CD4-positive, alpha-beta T cell treated with Interferon alpha-2 for 1 hour (primary cell): ENCODE results near the gene GALNT14.
A peak's percentile ranks its signal among the peaks of the same experiment; 100 is the strongest.

Source experiments
- DNase-seq, 2 donors: peaks; one replicate each; pipeline ENCODE4 v3.0.0-alpha.2; 2020 to 2022

The GALNT14 gene

DNA sequence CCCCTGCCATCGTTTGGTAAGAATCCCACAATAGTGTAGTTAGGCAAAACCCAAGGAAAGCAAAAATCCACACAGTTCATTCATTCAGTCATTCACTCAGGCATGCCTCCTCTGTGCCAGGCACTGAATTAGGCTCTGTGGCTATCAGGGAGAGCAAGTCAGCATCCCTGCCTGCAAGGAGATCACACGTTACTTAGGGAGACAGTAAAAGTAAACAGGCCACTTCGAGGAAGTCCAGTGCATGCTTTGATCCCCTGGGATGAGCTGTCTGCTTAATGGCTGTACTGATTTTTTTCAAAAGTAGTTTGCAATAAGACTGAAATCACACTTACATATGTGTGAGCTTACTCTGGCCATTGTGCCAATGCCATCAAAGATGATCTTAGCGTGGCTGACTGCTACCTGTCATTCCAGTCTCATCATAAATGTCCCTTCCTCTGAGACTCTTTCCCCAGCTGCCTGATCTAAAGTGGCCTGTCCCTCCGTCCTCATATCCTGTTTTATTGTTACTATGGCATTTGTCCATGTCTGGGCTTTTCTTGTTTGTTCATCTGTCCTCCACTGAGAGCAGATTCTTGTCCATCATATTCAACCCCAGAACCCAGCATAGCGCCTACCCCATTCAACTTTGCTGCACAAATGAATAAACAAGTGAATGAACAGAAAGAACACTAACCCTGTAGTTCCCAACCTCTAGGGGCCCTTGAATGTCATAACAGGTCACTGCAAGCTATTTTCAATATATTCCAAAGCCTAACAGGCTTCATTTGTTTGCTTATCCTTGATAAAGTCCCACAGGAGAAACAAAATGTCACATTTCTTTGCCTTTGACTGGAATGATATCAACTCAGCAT is 84.1 kb downstream of the GALNT14 start:
- no peak for DNase-seq

DNA sequence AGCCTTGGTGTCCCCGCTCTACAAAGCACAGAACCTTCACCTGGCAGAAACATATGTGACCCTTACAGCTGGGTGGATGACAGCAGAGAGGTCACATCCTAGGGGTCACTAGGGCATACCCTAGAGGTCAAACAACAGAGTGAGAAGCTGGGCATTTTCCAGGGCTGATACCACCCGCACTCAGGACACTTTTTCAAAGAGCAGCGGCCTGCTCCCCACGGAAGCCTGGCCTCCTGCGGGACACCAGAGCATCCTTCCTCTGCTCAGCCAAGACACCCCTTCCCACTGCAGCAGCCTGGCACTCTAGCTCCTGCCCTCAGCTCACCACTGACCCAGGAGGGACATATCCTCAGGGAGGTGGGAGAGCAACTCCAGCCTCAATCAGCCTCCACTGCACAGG is 86.0 kb downstream of the GALNT14 start:
- no peak for DNase-seq

DNA sequence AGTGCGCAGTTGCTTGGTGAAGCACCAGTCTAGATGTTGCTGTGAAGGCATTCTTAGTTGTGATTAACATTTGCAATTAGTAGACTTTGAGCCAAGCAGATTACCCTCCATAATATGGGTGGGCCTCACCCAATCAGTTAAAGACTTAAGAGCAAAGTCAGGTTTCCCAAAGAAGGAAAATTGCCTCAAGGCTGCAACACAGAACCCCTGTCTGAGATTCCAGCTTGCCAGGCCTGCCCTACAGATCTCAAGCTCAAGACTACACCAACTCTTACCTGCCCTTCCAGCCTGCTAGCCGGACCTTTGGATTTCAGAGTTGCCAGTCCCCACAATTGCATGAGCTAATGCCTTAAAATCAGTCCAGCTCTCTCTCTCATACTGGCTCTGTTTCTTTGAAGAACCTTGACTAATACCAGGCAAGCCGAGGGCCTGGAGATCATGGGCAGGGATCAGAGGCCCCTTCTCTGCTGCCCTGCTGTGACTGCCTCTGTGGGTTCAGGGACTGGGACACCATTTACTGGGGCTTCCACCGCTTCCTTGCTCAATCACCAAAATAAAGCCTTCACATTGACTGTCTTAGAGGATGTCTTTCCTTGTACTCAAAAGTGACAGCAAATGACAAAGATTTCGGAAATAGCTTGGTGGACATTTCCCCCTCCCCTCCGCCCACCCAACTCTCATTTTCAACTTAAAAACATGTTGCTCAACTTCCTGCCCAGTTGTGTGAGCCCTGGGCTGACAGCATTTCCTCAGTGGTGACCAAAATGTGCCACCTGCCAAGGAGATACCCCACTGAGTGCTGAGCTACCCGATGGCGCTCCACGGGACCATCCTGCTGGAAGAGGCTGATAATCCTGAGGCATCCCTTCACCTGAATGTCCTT is 86.7 kb downstream of the GALNT14 start:
- no peak for DNase-seq

DNA sequence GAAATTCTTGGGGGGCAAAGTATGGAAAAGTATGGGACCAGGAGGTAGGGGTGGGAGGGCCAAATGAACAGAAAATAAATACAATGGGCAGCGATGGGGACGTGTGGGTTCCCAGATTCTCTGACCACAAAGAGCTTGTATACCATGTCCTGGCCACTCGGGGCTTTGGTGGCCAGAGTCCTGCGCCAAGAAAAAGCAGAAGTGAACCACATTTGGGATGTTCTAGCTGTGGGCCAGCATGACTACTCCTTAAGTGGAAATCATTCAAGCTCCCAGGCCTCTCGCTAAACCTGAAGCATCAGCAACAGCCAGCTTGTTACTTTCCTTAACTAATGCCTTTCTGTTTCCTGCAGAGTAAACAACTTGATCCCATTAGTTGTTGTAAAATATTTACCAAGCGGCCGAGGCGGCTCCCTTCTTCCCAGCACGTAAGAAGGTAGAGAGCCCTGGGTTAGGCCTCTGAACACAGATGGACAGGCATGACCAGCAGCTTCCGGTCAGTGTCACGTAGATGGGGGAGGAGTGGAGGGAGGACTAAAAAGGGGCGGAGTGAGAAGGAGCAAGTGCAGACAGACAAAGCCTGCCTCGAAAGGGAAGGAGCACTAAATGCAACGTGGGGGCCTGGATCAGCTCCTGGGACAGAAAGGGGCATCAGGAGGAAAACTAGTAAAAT is 88.2 kb downstream of the GALNT14 start:
- DNase-seq: no peak

DNA sequence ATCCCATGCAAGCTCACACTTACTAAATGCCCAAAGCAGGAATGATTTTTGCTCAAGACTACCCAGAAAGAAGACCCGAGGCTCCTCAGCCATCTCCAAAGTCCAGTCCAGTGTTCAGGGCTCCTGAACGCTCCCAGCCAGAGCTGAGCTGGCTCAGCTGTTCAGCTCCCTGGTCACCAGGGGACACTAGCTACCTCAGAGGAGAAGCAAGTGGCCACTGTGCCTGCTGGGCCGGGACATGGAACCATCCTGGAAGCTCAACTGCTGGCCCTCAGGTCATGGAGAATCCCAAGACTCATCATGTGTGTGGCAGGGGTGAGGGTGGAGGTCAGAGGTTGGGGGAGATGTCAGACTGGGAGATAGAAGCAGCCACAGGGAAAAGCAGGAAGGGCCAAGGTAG is 89.0 kb downstream of the GALNT14 start:
- DNase-seq: no peak

DNA sequence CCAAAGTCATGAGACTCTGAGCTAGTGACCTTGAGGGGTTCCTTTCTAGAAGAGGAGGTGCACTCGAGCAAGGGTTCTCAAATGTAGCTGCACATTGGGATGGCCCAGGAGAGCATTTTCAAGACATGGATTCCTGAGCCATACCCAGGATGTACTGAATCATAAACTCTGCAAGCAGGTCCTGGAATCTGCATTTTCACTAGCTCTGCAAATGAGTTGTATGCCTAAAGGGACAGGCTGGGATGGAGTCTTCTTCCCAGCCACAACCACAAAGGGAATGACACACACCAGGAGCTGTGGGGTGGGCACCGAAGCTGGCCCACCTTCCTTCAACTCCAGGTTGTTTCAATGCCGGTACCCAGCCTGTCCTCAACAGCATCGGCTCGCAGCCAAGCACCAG is 90.6 kb downstream of the GALNT14 start:
- no peak for DNase-seq

DNA sequence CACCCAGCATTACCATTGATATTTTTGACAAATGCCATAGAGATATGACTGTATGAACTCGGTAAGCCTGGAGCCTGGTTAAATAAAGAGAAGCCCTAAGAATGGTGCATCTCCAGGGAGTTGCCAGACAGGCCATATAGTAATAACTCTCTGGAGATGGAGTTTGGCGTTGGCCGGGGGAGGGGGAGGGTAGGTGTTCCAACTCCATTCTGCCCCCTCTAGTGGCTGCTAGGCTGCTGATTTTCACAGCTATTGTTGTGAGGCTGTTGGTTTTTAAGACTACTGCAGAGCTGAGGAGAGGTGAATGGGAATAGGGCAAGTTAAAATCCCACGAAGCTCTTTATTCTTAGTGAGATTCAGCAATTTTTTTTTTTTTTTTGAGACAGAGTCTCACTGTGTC is 99.9 kb downstream of the GALNT14 start:
- DNase-seq: no peak

DNA sequence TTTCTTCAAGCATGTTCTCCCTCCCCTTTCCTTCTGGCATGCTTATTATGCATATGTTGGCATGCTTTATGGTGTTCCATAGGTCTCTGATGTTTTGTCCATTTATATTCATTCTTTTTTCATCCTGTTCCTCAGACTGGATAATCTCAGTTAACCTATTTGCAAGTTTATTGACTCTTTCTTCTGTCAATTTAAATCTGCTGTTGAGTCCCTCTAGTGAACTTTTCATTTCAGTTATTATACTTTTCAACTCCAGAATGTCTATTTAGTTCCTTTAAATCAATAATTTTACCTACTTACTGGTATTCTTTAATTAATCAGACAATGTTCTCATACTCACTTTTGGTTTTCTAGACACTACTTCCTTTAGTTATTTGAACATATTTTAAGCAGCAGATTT is 101.2 kb downstream of the GALNT14 start:
- no peak for DNase-seq

DNA sequence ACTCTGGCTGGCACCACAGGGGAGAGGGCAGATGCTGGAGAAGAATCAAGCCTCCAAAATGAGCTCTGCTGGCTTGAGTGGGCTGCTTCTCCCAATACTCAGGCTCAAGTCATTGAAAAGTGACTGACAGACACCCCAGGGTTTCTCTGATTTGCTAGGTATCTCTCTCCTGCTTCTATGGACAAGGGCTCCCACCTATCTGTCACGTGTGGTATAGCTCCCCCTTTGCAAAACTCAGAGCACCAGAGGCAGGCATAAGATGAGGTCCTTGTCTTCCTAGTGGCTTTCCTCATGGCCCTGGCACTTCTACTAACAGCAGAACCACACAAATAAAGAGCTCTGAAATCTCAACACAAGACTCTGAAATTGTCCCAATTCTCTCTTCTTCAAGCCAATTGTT is 105.2 kb downstream of the GALNT14 start:
- DNase-seq: no peak

DNA sequence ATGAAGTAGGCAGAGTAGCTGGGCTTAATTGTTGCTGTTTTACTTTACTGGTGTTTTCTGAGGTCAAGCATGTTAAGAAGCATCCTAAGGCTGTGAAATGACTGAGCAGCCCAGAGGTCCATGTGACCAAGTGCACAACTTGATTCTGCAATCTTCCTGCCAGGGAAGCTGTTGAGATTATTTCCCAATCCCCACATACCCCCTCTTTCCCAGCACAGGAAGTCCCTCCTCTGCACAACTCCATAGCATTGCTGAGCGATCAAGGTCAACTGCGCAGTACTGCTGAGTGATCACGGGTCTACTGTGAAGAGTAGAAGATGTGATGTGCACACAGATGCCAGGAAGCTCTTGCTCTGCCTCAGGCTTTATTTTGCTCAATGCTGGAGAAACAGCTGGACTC is 105.8 kb downstream of the GALNT14 start:
- DNase-seq: no peak

DNA sequence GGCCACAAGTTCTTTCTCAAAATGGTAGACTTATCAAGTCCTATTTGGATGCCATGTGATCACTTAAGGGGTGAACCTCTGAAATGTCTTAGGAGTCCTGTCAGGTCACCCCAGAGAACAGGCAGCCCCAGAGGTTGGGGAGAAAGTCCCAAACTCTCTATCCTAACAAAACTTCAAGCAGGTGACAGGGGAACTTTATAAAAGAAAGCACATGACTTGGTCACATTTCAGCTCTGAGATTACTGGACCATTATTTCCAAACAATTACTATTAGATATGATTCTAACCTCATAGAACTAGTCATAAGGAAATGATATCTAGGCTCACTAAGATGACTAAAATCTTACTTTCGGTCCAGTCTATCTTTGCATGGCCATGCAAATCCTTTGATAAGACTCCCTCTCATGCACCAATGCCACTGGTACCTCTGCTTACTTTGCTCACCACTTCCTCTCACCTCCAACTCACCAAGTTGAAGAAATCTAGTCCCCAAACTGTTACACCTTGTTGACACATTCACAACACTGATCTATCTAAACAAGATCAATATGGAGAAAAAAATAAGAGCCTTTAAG is 107.0 kb downstream of the GALNT14 start:
- DNase-seq: no peak

DNA sequence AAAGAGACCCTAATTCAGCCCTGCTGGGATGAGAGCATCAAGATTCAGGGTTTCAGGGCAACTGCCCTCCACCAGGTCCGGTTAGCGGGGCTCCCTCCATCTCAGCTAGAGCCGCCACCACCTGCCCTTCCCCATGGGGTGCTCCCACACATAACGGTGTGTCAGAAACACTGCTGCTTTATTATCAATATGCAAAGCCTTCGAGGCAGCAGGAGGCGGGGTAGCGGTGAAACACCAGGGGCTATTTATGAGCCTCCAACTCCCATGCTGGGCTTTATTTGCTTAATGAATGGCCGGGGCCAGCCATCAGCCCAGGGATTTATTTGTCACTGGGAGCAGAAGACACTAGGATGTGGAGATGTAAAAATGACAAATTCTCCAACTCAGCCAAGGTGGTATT is 109.8 kb downstream of the GALNT14 start:
- no peak for DNase-seq

DNA sequence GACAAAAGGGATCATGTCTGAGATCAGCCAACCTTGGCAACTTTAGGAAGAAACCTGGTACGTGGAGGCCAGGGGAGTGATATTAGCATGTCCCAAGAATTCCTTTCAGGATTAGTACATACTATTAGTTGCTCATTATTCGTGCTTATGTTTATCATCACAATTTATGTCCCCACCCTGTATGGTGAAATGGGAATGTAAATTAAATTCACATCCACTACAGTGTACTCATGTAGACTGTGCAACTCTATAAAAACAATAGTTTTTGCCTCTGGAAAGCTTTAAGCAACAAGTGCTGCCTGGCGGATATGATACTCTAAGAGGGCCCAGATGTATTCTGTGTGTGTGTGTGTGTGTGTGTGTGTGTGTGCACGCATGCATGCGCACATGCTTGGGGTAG is 110.7 kb downstream of the GALNT14 start:
- DNase-seq: no peak

DNA sequence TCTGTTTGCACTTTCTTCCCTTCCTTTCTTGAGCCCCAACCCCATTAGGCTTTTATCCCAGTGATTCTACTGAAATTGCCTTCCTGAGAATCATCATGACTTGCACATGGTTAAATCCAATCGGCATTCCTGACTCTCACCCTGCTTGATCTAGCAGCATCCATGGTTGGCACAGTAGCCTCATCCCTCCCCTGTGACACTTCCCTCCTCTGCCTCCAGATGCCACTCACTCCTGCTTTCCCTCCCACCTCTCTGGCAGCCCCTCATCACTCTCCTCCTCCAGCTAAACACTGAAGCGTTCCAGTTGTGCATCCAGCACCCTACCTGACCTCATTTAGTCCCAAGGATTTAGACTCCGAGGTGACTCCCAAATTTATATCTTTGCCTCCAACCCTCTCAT is 114.7 kb downstream of the GALNT14 start:
- DNase-seq: no peak

DNA sequence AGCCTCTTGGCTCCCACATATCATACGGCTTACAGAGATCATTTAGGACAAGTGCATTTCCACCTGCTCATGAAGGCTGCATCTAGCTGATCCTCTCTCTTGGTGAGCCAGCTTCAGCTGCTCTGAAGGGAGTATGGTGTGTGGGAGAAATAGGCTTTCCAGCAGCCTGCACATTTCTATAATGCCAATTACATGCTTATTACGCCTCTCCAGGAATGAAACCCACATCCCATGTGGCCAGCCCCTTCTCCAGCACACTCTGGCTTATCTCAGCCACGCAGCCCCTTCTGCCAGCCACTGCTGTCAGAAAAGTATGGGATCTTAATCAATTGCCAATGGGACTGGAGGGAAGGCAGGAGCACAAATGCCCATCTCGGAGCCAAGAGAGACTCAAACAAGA is 117.5 kb downstream of the GALNT14 start:
- DNase-seq: no peak

DNA sequence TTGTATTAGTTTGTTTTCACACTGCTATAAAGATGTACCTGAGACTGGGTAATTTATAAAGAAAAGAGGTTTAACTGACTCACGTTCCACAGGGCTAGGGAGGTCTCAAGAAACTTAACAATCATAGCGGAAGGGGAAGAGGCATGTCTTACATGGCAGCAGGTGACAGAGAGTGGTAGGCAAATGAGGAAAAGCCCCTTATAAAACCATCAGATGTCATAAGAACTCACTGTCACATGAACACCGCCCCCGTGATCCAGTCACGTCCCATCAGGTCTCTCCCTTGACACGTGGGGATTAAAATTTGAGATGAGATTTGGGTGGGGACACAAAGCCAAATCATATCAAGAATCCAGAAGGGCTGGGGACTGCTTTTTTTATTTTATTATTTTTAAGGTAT is 120.0 kb downstream of the GALNT14 start:
- DNase-seq: no peak

DNA sequence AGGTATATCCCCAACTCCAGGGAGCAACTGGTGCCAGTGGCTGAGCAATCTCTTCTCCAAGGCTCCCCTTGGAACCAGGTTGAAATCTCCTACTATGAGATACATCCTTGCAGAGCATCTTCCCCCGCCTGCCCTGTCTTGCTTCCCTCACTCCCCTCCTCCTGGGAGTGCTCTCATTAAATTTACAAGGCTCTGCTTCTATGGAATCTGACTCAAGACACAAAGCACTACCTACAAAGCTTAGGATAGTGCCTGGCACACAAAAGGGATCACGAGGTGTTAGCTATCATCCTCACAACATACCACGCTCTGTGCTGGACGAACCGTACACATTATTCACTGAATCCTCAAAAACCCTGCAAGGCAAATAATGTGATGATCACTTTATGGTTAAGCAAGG is 121.6 kb downstream of the GALNT14 start:
- DNase-seq: no peak

DNA sequence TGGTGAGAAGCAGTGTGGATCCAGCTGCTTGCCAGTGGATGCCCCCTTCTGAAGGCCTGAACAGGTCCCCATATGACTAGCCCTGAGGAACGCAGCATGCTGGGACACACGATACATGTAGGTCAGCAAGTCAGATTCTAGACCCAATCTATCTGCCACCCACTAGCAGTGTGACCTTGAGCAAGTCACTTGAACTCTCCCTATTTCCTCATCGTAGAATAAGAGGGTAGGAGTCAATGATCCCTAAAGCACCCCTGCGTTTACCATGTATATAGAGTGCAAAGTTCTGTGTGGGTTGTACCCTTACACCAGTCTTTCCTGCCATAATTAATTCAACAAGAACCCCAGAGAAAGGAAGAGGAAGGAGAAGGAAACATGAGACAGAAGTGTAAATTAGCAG is 123.7 kb downstream of the GALNT14 start:
- DNase-seq: no peak

DNA sequence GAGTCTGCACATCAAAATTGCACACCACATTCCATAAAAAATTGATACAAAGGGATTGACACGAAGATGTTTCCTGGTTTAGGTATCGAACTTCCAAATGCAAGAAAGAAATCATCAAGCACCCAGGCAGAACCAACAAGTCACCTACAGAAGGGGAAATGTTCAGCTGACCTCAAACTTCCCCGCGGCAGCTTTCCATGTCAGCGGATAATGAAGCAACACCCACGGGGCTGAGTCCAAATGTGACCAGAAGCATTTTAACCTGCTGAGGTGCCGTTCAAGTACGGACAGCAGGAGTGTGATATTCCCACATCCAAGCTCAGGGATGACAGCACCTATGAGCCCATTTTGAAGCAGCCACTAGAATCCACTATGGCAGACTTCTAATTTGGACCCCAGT is 124.9 kb downstream of the GALNT14 start:
- DNase-seq: peak in 1 of 2 donors; percentile 5

DNA sequence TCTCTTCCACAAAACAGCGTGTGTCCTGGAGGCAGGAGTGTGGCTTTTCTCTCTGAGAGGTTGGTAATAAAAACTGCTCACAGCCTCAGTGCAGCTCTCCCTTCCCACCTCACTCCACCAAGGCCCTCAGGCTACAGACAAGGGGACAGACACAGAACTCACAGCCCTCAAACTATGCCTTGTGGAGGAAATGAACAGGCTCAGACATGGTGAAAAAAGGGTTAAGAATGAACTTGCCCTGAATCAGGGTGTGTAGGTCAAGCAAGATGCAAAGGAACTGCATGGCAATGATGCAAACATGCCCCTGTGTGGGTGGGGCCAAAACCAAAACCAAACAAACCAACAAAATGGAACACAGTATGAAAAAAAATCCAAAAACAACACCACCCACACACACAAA is 125.8 kb downstream of the GALNT14 start:
- no peak for DNase-seq

DNA sequence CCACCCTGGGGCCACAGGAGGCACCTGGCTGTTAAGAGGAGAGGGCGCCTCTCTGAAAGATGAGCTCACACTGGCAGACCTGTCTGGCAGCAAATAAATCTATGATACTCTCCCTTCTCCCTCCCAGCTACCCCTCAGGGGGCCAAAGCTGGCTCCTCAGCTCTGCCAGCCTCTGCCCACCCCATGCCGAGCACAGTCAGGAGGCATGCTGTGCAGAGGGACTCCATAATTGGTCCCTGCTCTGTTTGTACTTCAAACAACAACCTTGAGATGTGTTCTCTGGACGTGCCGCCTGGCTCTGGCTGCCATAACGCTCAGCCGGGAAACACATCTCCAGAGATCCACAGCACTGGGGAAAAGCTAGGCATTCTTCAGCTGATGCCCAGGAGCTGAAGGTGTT is 126.7 kb downstream of the GALNT14 start:
- DNase-seq: no peak

DNA sequence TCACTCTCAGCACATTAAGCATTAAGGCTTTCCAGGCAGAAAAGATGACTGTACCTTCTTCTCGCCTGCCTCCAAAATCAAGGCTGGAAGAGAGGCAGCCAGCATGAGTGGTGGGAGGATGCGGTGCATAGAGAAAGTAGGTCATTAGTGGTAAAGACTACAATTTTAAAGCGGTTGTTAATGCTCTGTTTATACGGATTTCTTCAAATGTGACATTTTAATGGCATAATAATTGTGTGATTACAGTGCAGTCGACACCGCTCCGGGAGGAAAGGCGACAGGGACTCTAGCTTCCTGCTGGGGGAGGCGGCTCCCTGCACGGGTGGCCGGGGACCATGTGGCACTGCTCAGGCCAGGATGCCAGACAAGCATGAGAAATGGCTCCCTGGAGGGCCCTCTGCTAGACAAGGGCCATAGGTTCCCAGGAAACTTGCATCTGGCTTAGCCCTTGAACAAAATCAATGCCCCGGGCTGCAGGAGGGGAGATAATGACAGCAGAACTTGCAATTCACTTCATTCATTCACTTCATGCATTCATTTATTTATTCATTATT is 129.6 kb downstream of the GALNT14 start:
- no peak for DNase-seq

DNA sequence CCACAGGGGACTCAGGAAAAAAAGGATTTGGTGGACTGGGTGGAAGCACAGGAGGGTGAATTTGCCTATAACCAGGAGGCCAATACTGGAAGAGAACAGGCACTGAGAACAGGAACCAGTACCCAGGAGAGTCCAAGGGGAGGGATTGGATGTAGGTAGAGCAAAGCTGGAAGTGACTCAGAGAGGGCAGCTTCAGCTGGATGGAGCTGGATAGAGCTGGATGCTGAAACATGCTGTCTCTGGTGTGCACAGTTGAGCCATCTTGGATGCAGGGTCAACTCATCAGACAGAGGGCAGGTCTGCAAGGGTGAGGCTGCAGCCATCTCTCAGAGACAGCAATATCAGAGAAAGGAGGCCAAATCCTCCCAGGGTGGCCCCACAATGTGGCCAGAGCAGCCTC is 134.0 kb downstream of the GALNT14 start:
- no peak for DNase-seq
